AG09319 (cell line): Measurements from ENCODE around the gene ZC2HC1B.
"Not testable (repeated sequence)": the region's sequence is repeated elsewhere in the genome, so short reads cannot be mapped to it uniquely, and the experiment has no call there.

Experiments
- DNase-seq: peaks from one replicate; pipeline ENCODE4 v3.0.0-alpha.2; 2010; ENCODE audit warnings: low read depth; ENCODE audit errors: extremely low read depth
- TF ChIP-seq, protein P1 (sequence below): IDR thresholded peaks from 2 replicates; pipeline ENCODE4 v1.5.1; 2011; ENCODE audit warnings: low read depth, mild to moderate bottlenecking, inconsistent platforms, low read length, moderate library complexity

ZC2HC1B gene

DNA sequence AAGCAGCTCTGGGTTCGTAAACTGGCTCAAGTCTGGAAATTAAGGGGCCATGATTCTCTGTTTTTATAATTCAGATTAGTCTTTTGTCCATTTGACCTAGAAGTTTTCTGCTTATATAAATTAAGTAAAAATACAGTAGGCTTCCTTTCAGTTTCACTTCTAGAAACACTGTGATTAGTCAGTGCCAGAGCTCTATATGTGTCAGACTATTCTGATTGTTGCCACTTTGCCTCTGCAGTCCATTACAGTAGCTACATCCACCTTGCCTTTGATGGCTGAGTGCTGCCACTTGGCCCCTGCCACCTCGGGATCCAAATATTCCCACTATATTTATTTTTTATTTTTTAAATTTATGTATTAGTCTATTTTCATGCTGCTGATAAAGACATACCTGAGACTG is 7.9 kb downstream of the ZC2HC1B start:
- TF ChIP-seq, protein P1, sequence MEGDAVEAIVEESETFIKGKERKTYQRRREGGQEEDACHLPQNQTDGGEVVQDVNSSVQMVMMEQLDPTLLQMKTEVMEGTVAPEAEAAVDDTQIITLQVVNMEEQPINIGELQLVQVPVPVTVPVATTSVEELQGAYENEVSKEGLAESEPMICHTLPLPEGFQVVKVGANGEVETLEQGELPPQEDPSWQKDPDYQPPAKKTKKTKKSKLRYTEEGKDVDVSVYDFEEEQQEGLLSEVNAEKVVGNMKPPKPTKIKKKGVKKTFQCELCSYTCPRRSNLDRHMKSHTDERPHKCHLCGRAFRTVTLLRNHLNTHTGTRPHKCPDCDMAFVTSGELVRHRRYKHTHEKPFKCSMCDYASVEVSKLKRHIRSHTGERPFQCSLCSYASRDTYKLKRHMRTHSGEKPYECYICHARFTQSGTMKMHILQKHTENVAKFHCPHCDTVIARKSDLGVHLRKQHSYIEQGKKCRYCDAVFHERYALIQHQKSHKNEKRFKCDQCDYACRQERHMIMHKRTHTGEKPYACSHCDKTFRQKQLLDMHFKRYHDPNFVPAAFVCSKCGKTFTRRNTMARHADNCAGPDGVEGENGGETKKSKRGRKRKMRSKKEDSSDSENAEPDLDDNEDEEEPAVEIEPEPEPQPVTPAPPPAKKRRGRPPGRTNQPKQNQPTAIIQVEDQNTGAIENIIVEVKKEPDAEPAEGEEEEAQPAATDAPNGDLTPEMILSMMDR, result no peak
- no peak for DNase-seq

- not testable (repeated sequence) for DNase-seq
Measured at GRCh38 chr6:143873600-143873999, 9.3 kb downstream of the ZC2HC1B start.

DNA sequence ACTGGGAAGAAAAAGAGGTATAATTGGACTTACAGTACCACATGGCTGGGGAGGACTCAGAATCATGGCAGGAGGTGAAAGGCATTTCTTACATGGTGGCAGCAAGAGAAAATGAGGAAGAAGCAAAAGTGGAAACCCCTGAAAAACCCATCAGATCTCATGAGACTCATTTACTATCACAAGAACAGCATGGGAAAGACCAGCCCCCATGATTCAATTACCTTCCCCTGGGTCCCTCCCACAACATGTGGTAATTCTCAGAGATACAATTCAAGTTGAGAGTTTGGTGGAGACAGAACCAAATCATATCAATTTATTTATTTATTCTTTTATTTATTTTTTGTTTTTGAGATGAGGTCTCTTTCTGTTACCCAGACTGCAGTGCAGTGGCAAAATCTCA is 10.2 kb downstream of the ZC2HC1B start:
- DNase-seq, result not testable (repeated sequence)

DNA sequence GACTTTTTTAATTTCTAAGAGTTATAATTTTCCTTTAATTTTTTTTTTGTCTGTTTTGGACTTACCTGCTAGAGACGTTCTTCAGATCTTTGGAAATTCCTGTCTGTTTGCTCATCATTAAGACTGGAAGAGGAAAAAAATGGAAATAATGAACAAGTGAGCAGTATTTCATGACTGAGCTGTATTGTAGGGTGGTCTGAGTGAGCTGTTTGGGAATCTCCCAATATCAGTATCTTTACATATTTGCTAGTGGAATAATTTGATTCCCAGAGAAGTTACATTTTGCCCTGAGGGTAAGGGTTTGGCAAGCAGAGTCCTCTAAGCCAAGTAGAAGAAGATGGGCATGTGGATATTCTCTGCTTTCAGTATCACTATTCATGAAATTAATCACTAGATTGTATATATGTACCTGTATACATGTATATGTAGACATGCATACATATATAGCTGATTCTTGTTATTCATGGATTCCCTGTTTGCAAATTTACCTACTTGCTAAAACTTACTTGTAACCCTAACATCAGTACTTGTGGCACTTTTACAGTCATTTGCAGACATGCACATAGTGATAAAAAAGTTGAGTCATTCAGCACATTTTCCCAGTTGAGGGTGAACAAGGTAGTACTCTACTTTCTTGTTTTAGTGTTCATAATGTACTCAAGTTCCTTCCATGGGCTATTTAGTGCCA is 13.5 kb downstream of the ZC2HC1B start:
- DNase-seq, result no peak
- TF ChIP-seq, protein P1, result no peak

DNA sequence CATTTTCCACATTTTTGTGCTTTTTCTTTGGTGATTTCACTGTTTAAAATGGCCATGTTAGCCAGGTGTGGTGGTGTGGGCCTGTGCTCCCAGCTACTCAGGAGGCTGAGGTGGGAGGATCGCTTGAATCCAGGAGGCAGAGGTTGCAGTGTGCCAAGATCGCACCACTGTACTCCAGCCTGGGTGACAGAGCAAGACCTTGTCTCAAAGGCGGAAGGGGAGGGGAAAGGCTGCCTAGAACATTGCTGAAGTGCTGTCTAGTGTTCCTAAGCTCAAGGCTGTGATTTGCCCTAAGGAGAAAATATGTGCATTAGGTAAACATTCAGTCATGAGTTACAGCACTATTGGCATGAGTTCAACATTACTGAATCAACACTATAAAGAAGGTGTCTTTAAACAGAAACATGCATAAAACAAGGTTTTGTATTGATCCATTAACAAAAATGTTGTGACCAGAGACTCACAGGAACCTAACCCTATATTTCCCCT is 14.0 kb downstream of the ZC2HC1B start:
- no peak for DNase-seq

GRCh38 chr6:143880412-143880811 is 16.1 kb downstream of the ZC2HC1B start:
- TF ChIP-seq, protein P1, result no peak
- no peak for DNase-seq

More for the DNA sequence above, 14.0 kb downstream of the ZC2HC1B start:
- TF ChIP-seq, protein P1, result no peak

DNA sequence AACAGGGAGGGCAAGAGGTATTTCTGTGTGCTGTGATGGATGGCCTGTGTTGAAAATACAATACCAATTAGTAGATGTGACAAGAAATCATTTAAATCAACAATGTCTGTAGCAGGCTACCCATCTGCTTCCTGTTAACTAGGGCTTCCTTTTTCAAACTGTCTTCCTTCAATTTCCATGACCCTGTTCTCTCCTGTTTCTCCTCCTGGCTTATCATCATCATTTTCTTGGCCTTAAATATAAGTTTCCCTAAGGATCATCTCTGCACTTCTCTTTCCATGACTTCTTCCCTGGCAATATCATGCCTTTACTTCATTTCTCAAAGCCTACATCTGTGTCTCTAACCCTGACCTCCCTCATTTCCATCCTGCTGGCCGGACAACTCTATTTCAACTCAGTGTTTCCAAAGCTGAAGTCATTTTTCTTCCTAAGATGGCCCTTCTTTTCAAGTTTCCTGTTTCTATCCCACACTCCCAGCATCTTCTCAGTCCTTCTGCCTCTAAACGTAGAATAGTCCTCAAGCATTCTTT is 18.2 kb downstream of the ZC2HC1B start:
- TF ChIP-seq, protein P1, result no peak
- DNase-seq, result no peak

DNA sequence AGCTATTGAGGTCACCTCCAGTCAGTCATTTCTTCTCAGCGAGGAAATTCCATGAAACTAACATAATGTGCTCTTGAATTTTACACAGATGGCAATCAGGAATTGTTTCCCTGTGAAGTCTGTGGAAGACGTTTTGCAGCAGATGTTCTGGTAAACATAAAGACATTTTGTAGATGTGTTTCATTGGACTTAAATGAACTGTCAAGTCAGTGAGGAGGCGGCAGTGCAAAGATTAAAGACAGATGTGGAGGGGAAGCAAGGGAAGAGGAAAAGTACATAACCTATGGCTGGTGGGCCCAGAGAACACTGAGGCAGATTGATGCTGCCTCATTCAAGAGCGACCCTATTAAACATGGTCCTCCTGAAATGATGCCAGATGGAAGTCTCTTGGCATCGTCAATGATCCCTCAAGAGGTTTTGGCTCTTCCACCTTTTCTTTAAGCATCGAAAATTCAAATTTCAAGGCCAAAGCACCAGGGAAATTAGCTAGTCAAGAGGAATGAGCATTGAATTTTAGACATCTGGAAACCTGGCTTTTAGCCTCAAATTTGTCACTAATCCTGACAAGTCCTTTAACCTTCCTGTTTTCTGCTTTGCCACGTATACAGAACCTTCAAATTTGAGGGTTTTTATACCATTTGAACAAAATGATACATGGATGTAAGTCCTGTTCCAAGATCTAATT is 20.1 kb downstream of the ZC2HC1B start:
- TF ChIP-seq, protein P1, result no peak
- no peak for DNase-seq
